IMR-90 (cell line): ENCODE data around the gene CTNS. TPM values are rescaled to one million over a fixed set of nuclear protein-coding genes. Genes with fewer than 3 reads are reported as not detected.

ENCODE experiments used
- ATAC-seq: fragments of 200-7000 bp; cut with Tn5 transposase; 2 replicates; pipeline ENCODE4 v1.9.1; 2020; ENCODE audit warnings: low read depth, mild to moderate bottlenecking, moderate library complexity
- BruUV-seq: library from RNA; stranded (reverse); fragments of 400-500 nt; replicated peaks from 2 replicates; lab custom pipeline; 2021; lab: Mats Ljungman, UMichigan
- CTCF ChIA-PET: fragments of 300-600 bp; formaldehyde crosslinking; extraction: SDS; loops from one replicate; lab custom pipeline; 2021; ENCODE audit warnings: antibody characterized with exemption; lab: Yijun Ruan, JAX
- POLR2A ChIA-PET: fragments of 300-600 bp; sonication (Branson Sonifier 250); formaldehyde crosslinking; loops from one replicate; lab custom pipeline; 2022; ENCODE audit warnings: antibody characterized with exemption; ENCODE audit not compliant: unreplicated experiment; lab: Charles Lee
- DNase-seq: peaks from one replicate; pipeline ENCODE4 v3.0.0; 2013
- H2AFZ ChIP-seq: replicated peaks from 2 replicates; pipeline ENCODE3; 2013; ENCODE audit warnings: low read length, mild to moderate bottlenecking; ENCODE audit not compliant: poor library complexity
- H2AK5ac ChIP-seq: 2 replicates; pipeline ENCODE4 v1.6.1; 2013; ENCODE audit warnings: low read depth, low read length, inconsistent platforms
- H2AK9ac ChIP-seq: replicated peaks from 2 replicates; pipeline ENCODE3; 2013; ENCODE audit warnings: mild to moderate bottlenecking, low read depth, low read length, moderate library complexity; ENCODE audit not compliant: poor library complexity
- H2BK120ac ChIP-seq: 2 replicates; pipeline ENCODE4 v1.6.1; 2013; ENCODE audit warnings: low read depth, low read length, inconsistent platforms
- H2BK15ac ChIP-seq: 3 replicates; pipeline ENCODE4 v1.6.1; 2013; ENCODE audit warnings: low read depth, low read length, inconsistent platforms
- H2BK20ac ChIP-seq: 2 replicates; pipeline ENCODE4 v1.6.1; 2013; ENCODE audit warnings: low read depth, mild to moderate bottlenecking, inconsistent platforms, low read length, moderate library complexity
- H2BK5ac ChIP-seq: 2 replicates; pipeline ENCODE4 v1.6.1; 2013; ENCODE audit warnings: mild to moderate bottlenecking, low read depth, low read length, inconsistent platforms; ENCODE audit not compliant: poor library complexity, severe bottlenecking
- H3K14ac ChIP-seq: replicated peaks from 2 replicates; pipeline ENCODE4 v1.6.1; 2013; ENCODE audit warnings: low read depth, low read length, inconsistent platforms
- H3K18ac ChIP-seq: 2 replicates; pipeline ENCODE4 v1.6.1; 2013; ENCODE audit warnings: low read depth, low read length, control low read depth
- H3K23ac ChIP-seq: 2 replicates; pipeline ENCODE4 v1.6.1; 2013; ENCODE audit warnings: low read depth, low read length, inconsistent platforms
- H3K27ac ChIP-seq: 2 replicates; pipeline ENCODE4 v1.5.1; 2013; ENCODE audit warnings: mild to moderate bottlenecking, control low read depth, low read length; ENCODE audit not compliant: insufficient read depth
- H3K27me3 ChIP-seq: 2 replicates; pipeline ENCODE4 v1.6.1; 2013; ENCODE audit warnings: low read length; ENCODE audit not compliant: control insufficient read depth, insufficient read depth
- H3K36me3 ChIP-seq: 2 replicates; pipeline ENCODE4 v1.6.1; 2013; ENCODE audit warnings: low read length, mixed read lengths; ENCODE audit not compliant: control insufficient read depth, insufficient read depth
- H3K4ac ChIP-seq: 2 replicates; pipeline ENCODE4 v1.6.1; 2013; ENCODE audit warnings: low read depth, low read length, inconsistent platforms
- H3K4me1 ChIP-seq: 2 replicates; pipeline ENCODE4 v1.6.1; 2013; ENCODE audit warnings: low read length, mixed read lengths; ENCODE audit not compliant: control insufficient read depth, insufficient read depth
- H3K4me2 ChIP-seq: 2 replicates; pipeline ENCODE4 v1.6.1; 2013; ENCODE audit warnings: low read depth, mild to moderate bottlenecking, control low read depth, low read length, moderate library complexity
- H3K4me3 ChIP-seq: 2 replicates; pipeline ENCODE4 v1.5.1; 2013; ENCODE audit warnings: low read depth, mild to moderate bottlenecking, control low read depth, low read length, moderate library complexity; ENCODE audit not compliant: insufficient read depth
- H3K56ac ChIP-seq: 2 replicates; pipeline ENCODE4 v1.6.1; 2013; ENCODE audit warnings: low read length, inconsistent platforms; ENCODE audit not compliant: insufficient read depth; ENCODE audit errors: extremely low read depth
- H3K79me1 ChIP-seq, 2 experiments: 2 replicates each; pipeline ENCODE4 v1.6.1; 2013; ENCODE audit warnings: low read length in 2 of 2, inconsistent platforms in 1 of 2, low read depth in 1 of 2
- H3K9ac ChIP-seq: 2 replicates; pipeline ENCODE4 v1.6.1; 2013; ENCODE audit warnings: low read depth, low read length, control low read depth
- H3K9me1 ChIP-seq: 2 replicates; pipeline ENCODE4 v1.6.1; 2013; ENCODE audit warnings: low read length, inconsistent platforms; ENCODE audit not compliant: insufficient read depth
- H3K9me3 ChIP-seq: 2 replicates; pipeline ENCODE4 v1.6.1; 2013; ENCODE audit warnings: low read length; ENCODE audit not compliant: control insufficient read depth, insufficient read depth
- H4K20me1 ChIP-seq: 2 replicates; pipeline ENCODE4 v1.6.1; 2013; ENCODE audit warnings: low read length, inconsistent platforms; ENCODE audit not compliant: insufficient read depth
- H4K5ac ChIP-seq: 2 replicates; pipeline ENCODE4 v1.6.1; 2013; ENCODE audit warnings: mild to moderate bottlenecking, low read depth, low read length, control low read depth
- H4K8ac ChIP-seq, 2 experiments: 2 replicates each; pipeline ENCODE4 v1.6.1; 2013; ENCODE audit warnings: low read depth in 2 of 2, low read length in 2 of 2, control low read depth in 1 of 2, inconsistent platforms in 1 of 2
- H4K91ac ChIP-seq: 2 replicates; pipeline ENCODE4 v1.6.1; 2013; ENCODE audit warnings: low read depth, low read length, inconsistent platforms; ENCODE audit not compliant: insufficient read depth
- BHLHE40 ChIP-seq: fragments of 150-350 bp; IDR thresholded peaks from 2 replicates; pipeline ENCODE4 v1.6.1; 2016; ENCODE audit warnings: mild to moderate bottlenecking, low read depth, low read length
- CEBPB ChIP-seq: IDR thresholded peaks from 2 replicates; pipeline ENCODE4 v1.6.1; 2012; ENCODE audit warnings: low read depth, low read length, improper control_type of control experiment
- CHD1 ChIP-seq: IDR thresholded peaks from 2 replicates; pipeline ENCODE4 v1.6.1; 2012; ENCODE audit warnings: low read depth, low read length, improper control_type of control experiment
- CTCF ChIP-seq: conservative IDR thresholded peaks from 2 replicates; pipeline ENCODE4 v1.5.1; 2012; ENCODE audit warnings: mild to moderate bottlenecking, low read depth, low read length, improper control_type of control experiment
- NFE2L2 ChIP-seq: fragments of 150-350 bp; IDR thresholded peaks from 2 replicates; pipeline ENCODE4 v1.6.1; 2016; ENCODE audit warnings: low read depth, mild to moderate bottlenecking, low read length
- RAD21 ChIP-seq: IDR thresholded peaks from 2 replicates; pipeline ENCODE4 v1.6.1; 2012; ENCODE audit warnings: low read length, improper control_type of control experiment
- RCOR1 ChIP-seq: IDR thresholded peaks from 2 replicates; pipeline ENCODE4 v1.6.1; 2012; ENCODE audit warnings: mild to moderate bottlenecking, low read length, improper control_type of control experiment; ENCODE audit not compliant: insufficient replicate concordance
- SMC3 ChIP-seq: fragments of 150-350 bp; IDR thresholded peaks from 2 replicates; pipeline ENCODE4 v1.6.1; 2016; ENCODE audit warnings: low read depth, mild to moderate bottlenecking, antibody characterized with exemption, low read length, moderate library complexity
- WGBS, 2 experiments: methylation state at CpG; one replicate each; pipeline versions ENCODE4 v1.1.5 to v1.1.7; 2013; ENCODE audit warnings: missing lambda C conversion rate in 2 of 2; ENCODE audit not compliant: insufficient read length in 1 of 2; ENCODE audit errors: extremely low coverage in 2 of 2; 5-methylcytosine and 5-hydroxymethylcytosine counted together
- dilution Hi-C: fragments of 300-500 bp; cut with HindIII; formaldehyde crosslinking; loops from one replicate; pipeline ENCODE4 v1.14.3; 2018; ENCODE audit warnings: low sequenced_read_pairs; ENCODE audit not compliant: unreplicated experiment
- in situ Hi-C: fragments of 300-500 bp; cut with MboI; formaldehyde crosslinking; loops from 3 replicates; pipeline ENCODE4 v1.14.3; 2019; ENCODE audit warnings: low sequenced_read_pairs, inconsistent platforms, mixed read lengths
- intact Hi-C: fragments of 100-400 bp; cut with micrococcal nuclease; formaldehyde crosslinking; loops from 2 replicates; pipeline ENCODE4 v1.10.0; 2022
- polyA plus RNA-seq, 3 experiments: library from polyadenylated mRNA; depleted of rRNA; stranded (reverse); fragments of >200 nt; gene quantifications; 2 replicates each; pipeline ENCODE4 v1.2.3, GENCODE V29; 2012; ENCODE audit warnings: low replicate concordance in 1 of 3
- total RNA-seq: library from RNA; depleted of rRNA; stranded (reverse); fragments of >200 nt; gene quantifications from 2 replicates; pipeline ENCODE4 v1.2.3, GENCODE V29; 2012

CTNS gene
- total and polyA plus RNA-seq, 2 of the 4 experiments (the other 2 are of a cell fraction), result 4.7 to 5.3 TPM

- WGBS, 2 experiments, result 92% methylated on average over 8 of the region's 44 CpGs; no CpG with 5 or more reads in 1 of the 2 experiments
- no peak overlapping the region for H3K4me3 ChIP-seq
- no peaks in the 10 kb centered on the region for H3K4me1 ChIP-seq
- ATAC-seq, result no peak
- H4K20me1 ChIP-seq, result no peaks in the 10 kb centered on the region
- H3K18ac ChIP-seq, result no peak overlapping the region
- no peak for DNase-seq
- no peaks in the 10 kb centered on the region for H3K9me3 ChIP-seq
- no peak overlapping the region for H2BK20ac ChIP-seq
- H3K9ac ChIP-seq, result no peak overlapping the region
- no peak overlapping the region for H2BK120ac ChIP-seq
- H3K27ac ChIP-seq, result no peak overlapping the region
- no peak overlapping the region for H2BK15ac ChIP-seq
- no peak overlapping the region for H4K91ac ChIP-seq
- H3K4me2 ChIP-seq, result no peak overlapping the region
- CTCF ChIA-PET, result no interaction called here
- dilution Hi-C loops (no loop called here), intact Hi-C loops (no loop called here), in situ Hi-C loops (no loop called here)
- H3K56ac ChIP-seq, result no peak overlapping the region
- no peak overlapping the region for H3K23ac ChIP-seq
- H2AK9ac ChIP-seq, result no peak overlapping the region
- no TSS peak for BruUV-seq
- H3K27me3 ChIP-seq, result peaks cover 9% of the 10 kb centered on the region
- no peak overlapping the region for H4K5ac ChIP-seq
- no peak overlapping the region for H3K14ac ChIP-seq
- H3K9me1 ChIP-seq, result no peaks in the 10 kb centered on the region
- POLR2A ChIA-PET, result no interaction called here
- no peaks in the 10 kb centered on the region for H3K79me1 ChIP-seq
- H4K8ac ChIP-seq, result no peak overlapping the region
- H2AFZ ChIP-seq, result no peak overlapping the region
- H3K36me3 ChIP-seq, result no peaks in the 10 kb centered on the region
- H2BK5ac ChIP-seq, result no peak overlapping the region
- no peak overlapping the region for H3K4ac ChIP-seq
- no peak overlapping the region for H2AK5ac ChIP-seq
- TF ChIP-seq RCOR1 (no peak), CTCF (no peak), NFE2L2 (no peak), CHD1 (no peak), BHLHE40 (no peak), SMC3 (no peak), RAD21 (no peak), CEBPB (no peak)
These were observed 52.9 kb downstream of the CTNS start for GRCh38 chr17:3689262-3690093.
